ENCODE results near the gene MAST3. TPM values are rescaled to one million over a fixed set of nuclear protein-coding genes. Genes with fewer than 3 reads are reported as not detected.

MAST3 gene
- total RNA-seq, 1 experiment from 2014 or later, result 14.2 TPM

DNA sequence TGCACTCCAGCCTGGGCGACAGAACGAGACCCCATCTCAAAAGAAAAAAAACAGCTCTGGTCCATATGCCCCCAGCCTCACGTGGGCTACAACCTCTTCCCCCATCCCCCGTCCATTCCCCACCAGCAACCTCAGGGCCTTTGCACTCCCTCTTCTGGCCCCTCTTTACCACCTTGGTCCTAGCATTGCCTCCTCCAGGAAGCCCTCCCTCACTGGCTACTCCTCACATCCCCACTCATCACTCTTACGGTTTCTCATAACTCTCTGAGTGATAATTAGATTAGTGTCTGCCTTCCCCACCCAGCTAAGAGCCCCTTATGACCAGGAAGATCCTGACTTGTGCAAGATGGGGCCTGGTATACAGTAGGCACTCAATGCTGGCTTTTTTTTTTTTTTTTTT lies 41.6 kb upstream of the MAST3 start:
- DNase-seq (ENCODE audit: low read depth, low spot score) (no peak), ATAC-seq (no peak)
- H3K4me2 ChIP-seq (ENCODE audit: low read length), result no peak overlapping the region
- ChIA-PET CTCF (interaction anchor here (1.7 to 1.8 kb wide), 2 partner anchors 57 to 58 kb away, joined by 4 to 6 read pairs; no protein-coding TSS in a partner anchor), POLR2A (interaction anchor here (1.0 kb wide), 1 partner anchor 58 kb away, joined by 3 read pairs; no protein-coding TSS in a partner anchor), RAD21 (ENCODE audit: low non-redundant PET in 1 of 2, low total read pairs in 2 of 2, uncharacterized antibody in 2 of 2, unreplicated experiment in 2 of 2) (no interaction called here)
- no TSS peak for BruUV-seq (replicated peaks)
- peaks cover 6 to 24% of the 10 kb centered on the region in 2 experiments; a peak in 3 of 4 replicates for H3K4me1 ChIP-seq (ENCODE audit: control insufficient read depth in 1 of 2, insufficient read depth in 2 of 2, low read length in 2 of 2)
- intact Hi-C loops (cut with micrococcal nuclease), result loop anchor here (5.0 kb wide), 1 partner anchor 109 kb away; no protein-coding TSS in a partner anchor
- H4K20me1 ChIP-seq (ENCODE audit: insufficient read depth), result no peaks in the 10 kb centered on the region
- no peak overlapping the region for H2AFZ ChIP-seq (ENCODE audit: low read depth, low read length, poor library complexity, severe bottlenecking)
- H3K27me3 ChIP-seq (ENCODE audit: insufficient read depth, low read length), result no peaks in the 10 kb centered on the region
- H3K27ac ChIP-seq (ENCODE audit: low read depth, low read length), result no peak overlapping the region
- no peak overlapping the region for H3K9ac ChIP-seq (ENCODE audit: low read length)
- no peaks in the 10 kb centered on the region for H3K9me2 ChIP-seq (ENCODE audit: insufficient read depth)
- TF ChIP-seq JUND (IDR thresholded peaks at IDR 0.05), result no peak
- no peak for TF ChIP-seq CBX3 (IDR thresholded peaks at IDR 0.05; ENCODE audit: low read depth)
- no peak for TF ChIP-seq CEBPB (IDR thresholded peaks at IDR 0.05; ENCODE audit: low read depth)
- no peak for TF ChIP-seq ZNF274 (IDR thresholded peaks at IDR 0.05; ENCODE audit: low read depth, low read length)
- no peak for TF ChIP-seq SP1 (IDR thresholded peaks at IDR 0.05; ENCODE audit: low read depth)
- TF ChIP-seq EZH2 (IDR thresholded peaks at IDR 0.05), result no peak
- no peak for TF ChIP-seq SRF (IDR thresholded peaks at IDR 0.05; ENCODE audit: low read depth)
- TF ChIP-seq, protein P1, sequence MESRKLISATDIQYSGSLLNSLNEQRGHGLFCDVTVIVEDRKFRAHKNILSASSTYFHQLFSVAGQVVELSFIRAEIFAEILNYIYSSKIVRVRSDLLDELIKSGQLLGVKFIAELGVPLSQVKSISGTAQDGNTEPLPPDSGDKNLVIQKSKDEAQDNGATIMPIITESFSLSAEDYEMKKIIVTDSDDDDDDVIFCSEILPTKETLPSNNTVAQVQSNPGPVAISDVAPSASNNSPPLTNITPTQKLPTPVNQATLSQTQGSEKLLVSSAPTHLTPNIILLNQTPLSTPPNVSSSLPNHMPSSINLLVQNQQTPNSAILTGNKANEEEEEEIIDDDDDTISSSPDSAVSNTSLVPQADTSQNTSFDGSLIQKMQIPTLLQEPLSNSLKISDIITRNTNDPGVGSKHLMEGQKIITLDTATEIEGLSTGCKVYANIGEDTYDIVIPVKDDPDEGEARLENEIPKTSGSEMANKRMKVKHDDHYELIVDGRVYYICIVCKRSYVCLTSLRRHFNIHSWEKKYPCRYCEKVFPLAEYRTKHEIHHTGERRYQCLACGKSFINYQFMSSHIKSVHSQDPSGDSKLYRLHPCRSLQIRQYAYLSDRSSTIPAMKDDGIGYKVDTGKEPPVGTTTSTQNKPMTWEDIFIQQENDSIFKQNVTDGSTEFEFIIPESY (IDR thresholded peaks at IDR 0.05; ENCODE audit: extremely low read depth, insufficient replicate concordance, low read length), result no peak
- no peak for TF ChIP-seq EZH2phosphoT487 (IDR thresholded peaks at IDR 0.05; ENCODE audit: borderline replicate concordance)
- TF ChIP-seq REST (IDR thresholded peaks at IDR 0.05; ENCODE audit: low read depth), result no peak
- no peak for TF ChIP-seq TCF7L2 (IDR thresholded peaks at IDR 0.05; ENCODE audit: borderline replicate concordance, extremely low read depth, insufficient read depth, insufficient read length)
- no peak for TF ChIP-seq FOSL1 (IDR thresholded peaks at IDR 0.05; ENCODE audit: low read depth)
- no peak for TF ChIP-seq ELF1 (IDR thresholded peaks at IDR 0.05; ENCODE audit: borderline replicate concordance, low read depth)
- no peak for TF ChIP-seq CTCF (IDR thresholded peaks at IDR 0.05 in 2 of 3, conservative IDR thresholded peaks at IDR 0.05 in 1 of 3; ENCODE audit: borderline replicate concordance in 1 of 3, insufficient read depth in 1 of 3, low read depth in 2 of 3, low read length in 2 of 3)
- TF ChIP-seq, protein P2, sequence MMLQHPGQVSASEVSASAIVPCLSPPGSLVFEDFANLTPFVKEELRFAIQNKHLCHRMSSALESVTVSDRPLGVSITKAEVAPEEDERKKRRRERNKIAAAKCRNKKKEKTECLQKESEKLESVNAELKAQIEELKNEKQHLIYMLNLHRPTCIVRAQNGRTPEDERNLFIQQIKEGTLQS (IDR thresholded peaks at IDR 0.05), result no peak
- TF ChIP-seq POLR2AphosphoS5 (IDR thresholded peaks at IDR 0.05; ENCODE audit: low read depth, low read length), result no peak
- no peaks in the 10 kb centered on the region for H3K36me3 ChIP-seq (ENCODE audit: control insufficient read depth in 1 of 2, insufficient read depth in 2 of 2, low read length in 2 of 2)
- no peaks in the 10 kb centered on the region for H3K79me2 ChIP-seq (ENCODE audit: insufficient read depth, low read length)
- H3K9me3 ChIP-seq (ENCODE audit: control insufficient read depth in 1 of 2, insufficient read depth in 1 of 2, low read depth in 1 of 2, low read length in 2 of 2), result no peaks in the 10 kb centered on the region
- H3K4me3 ChIP-seq (replicated peaks in 1 of 2; ENCODE audit: low read depth in 1 of 2, low read length in 2 of 2), result no peak overlapping the region

All from HCT116 (cell line).